ENCODE measurements around the gene S100B. TPM values are rescaled to one million over a fixed set of nuclear protein-coding genes. Genes with fewer than 3 reads are reported as not detected.

S100B gene
- total RNA-seq, 1 donor: 1.4 TPM

GRCh38 chr21:46561445-46562090 is 43.3 kb downstream of the S100B start:
- DNase-seq (ENCODE audit: insufficient read length, low spot score, missing footprints): peak; percentile 73
- Histone ChIP-seq H3K27me3 (ENCODE audit: insufficient read depth, low read length) (no peaks in the 10 kb centered on the region), H3K36me3 (ENCODE audit: insufficient read depth, low read length) (peaks cover 72% of the 10 kb centered on the region), H3K4me3 (ENCODE audit: insufficient read depth, low read length) (no peak overlapping the region), H3K79me2 (ENCODE audit: insufficient read depth, low read length) (no peaks in the 10 kb centered on the region), H3K4me1 (ENCODE audit: insufficient read depth, low read length) (no peaks in the 10 kb centered on the region), H3K9me3 (ENCODE audit: low read depth, low read length) (no peaks in the 10 kb centered on the region), H4K20me1 (ENCODE audit: insufficient read depth, low read length) (no peaks in the 10 kb centered on the region), H3K27ac (ENCODE audit: low read depth, low read length) (no peak overlapping the region), H2AFZ (ENCODE audit: low read length) (no peak overlapping the region), H3K4me2 (ENCODE audit: insufficient read depth, low read length) (no peak overlapping the region)
- TF ChIP-seq CTCF (IDR thresholded peaks at IDR 0.05; ENCODE audit: extremely low read depth, low read depth, low read length): no peak

GRCh38 chr21:46560568-46561444 is 44.1 kb downstream of the S100B start:
- TF ChIP-seq CTCF (IDR thresholded peaks at IDR 0.05; ENCODE audit: extremely low read depth, low read depth, low read length): no peak
- Histone ChIP-seq H4K20me1 (ENCODE audit: insufficient read depth, low read length) (no peaks in the 10 kb centered on the region), H3K27me3 (ENCODE audit: insufficient read depth, low read length) (no peaks in the 10 kb centered on the region), H3K27ac (ENCODE audit: low read depth, low read length) (no peak overlapping the region), H3K4me1 (ENCODE audit: insufficient read depth, low read length) (no peaks in the 10 kb centered on the region), H3K79me2 (ENCODE audit: insufficient read depth, low read length) (no peaks in the 10 kb centered on the region), H3K9me3 (ENCODE audit: low read depth, low read length) (no peaks in the 10 kb centered on the region), H3K4me3 (ENCODE audit: insufficient read depth, low read length) (no peak overlapping the region), H3K4me2 (ENCODE audit: insufficient read depth, low read length) (no peak overlapping the region), H3K36me3 (ENCODE audit: insufficient read depth, low read length) (peaks cover 70% of the 10 kb centered on the region), H2AFZ (ENCODE audit: low read length) (no peak overlapping the region)
- DNase-seq (ENCODE audit: insufficient read length, low spot score, missing footprints): peak; percentile 80

- H4K20me1 ChIP-seq (ENCODE audit: insufficient read depth, low read length): no peaks in the 10 kb centered on the region
- peaks cover 67% of the 10 kb centered on the region for H3K36me3 ChIP-seq (ENCODE audit: insufficient read depth, low read length)
Measured at GRCh38 chr21:46559291-46559983, 45.4 kb downstream of the S100B start.

More at GRCh38 chr21:46559291-46559983, 45.4 kb downstream of the S100B start:
- Histone ChIP-seq H3K4me1 (ENCODE audit: insufficient read depth, low read length) (no peaks in the 10 kb centered on the region), H2AFZ (ENCODE audit: low read length) (no peak overlapping the region), H3K27ac (ENCODE audit: low read depth, low read length) (no peak overlapping the region), H3K9me3 (ENCODE audit: low read depth, low read length) (no peaks in the 10 kb centered on the region), H3K4me3 (ENCODE audit: insufficient read depth, low read length) (no peak overlapping the region), H3K4me2 (ENCODE audit: insufficient read depth, low read length) (no peak overlapping the region), H3K79me2 (ENCODE audit: insufficient read depth, low read length) (no peaks in the 10 kb centered on the region), H3K27me3 (ENCODE audit: insufficient read depth, low read length) (no peaks in the 10 kb centered on the region)
- DNase-seq (ENCODE audit: insufficient read length, low spot score, missing footprints): peak; percentile 64
- TF ChIP-seq CTCF (IDR thresholded peaks at IDR 0.05; ENCODE audit: extremely low read depth, low read depth, low read length): no peak

Measured in osteoblast (primary cell).